Natural killer cell (primary cell): ENCODE measurements around the gene SSBP2. TPM values are rescaled to one million over a fixed set of nuclear protein-coding genes. Genes with fewer than 3 reads are reported as not detected.

Experiments
- ATAC-seq, 3 donors: fragments of 150-1000 bp in 2 of 3; fragments of 200-7000 bp in 1 of 3; cut with Tn5 transposase; 1 replicate in 1 of 3; 2 replicates in 2 of 3; pipeline ENCODE4 v1.10.0; 2021; ENCODE audit warnings: mild to moderate bottlenecking in 2 of 3, moderate library complexity in 2 of 3
- DNase-seq, 2 donors: peaks; one replicate each; pipeline versions ENCODE4 v3.0.0 to v3.0.0-alpha.2; 2013 to 2021; ENCODE audit warnings: mixed read lengths in 1 of 2
- H3K27ac ChIP-seq: one replicate; pipeline ENCODE4 v1.5.1; 2013; ENCODE audit warnings: mild to moderate bottlenecking, low read length
- H3K27me3 ChIP-seq: one replicate; pipeline ENCODE4 v1.6.1; 2013; ENCODE audit warnings: low read length; ENCODE audit not compliant: control insufficient read depth, insufficient read depth
- H3K36me3 ChIP-seq: one replicate; pipeline ENCODE4 v1.6.1; 2013; ENCODE audit warnings: low read length; ENCODE audit not compliant: control insufficient read depth, insufficient read depth
- H3K4me1 ChIP-seq: one replicate; pipeline ENCODE4 v1.6.1; 2013; ENCODE audit warnings: low read length; ENCODE audit not compliant: control insufficient read depth, insufficient read depth
- H3K4me3 ChIP-seq: one replicate; pipeline ENCODE4 v1.5.1; 2013; ENCODE audit warnings: low read length
- H3K9me3 ChIP-seq: one replicate; pipeline ENCODE4 v1.6.1; 2013; ENCODE audit warnings: low read length; ENCODE audit not compliant: control insufficient read depth, insufficient read depth
- H3K27ac Mint-ChIP-seq, 2 donors: one replicate each; pipeline ENCODE4 v1.8.0; 2022; ENCODE audit warnings: mild to moderate bottlenecking in 2 of 2, mixed read lengths in 2 of 2, moderate library complexity in 1 of 2
- H3K27me3 Mint-ChIP-seq, 2 donors: one replicate each; pipeline ENCODE4 v1.8.0; 2022; ENCODE audit warnings: low read depth in 2 of 2, mixed read lengths in 2 of 2
- H3K36me3 Mint-ChIP-seq: one replicate; pipeline ENCODE4 v1.8.0; 2022; ENCODE audit warnings: mixed read lengths
- H3K4me1 Mint-ChIP-seq, 2 donors: one replicate each; pipeline ENCODE4 v1.8.0; 2022; ENCODE audit warnings: mixed read lengths in 2 of 2
- H3K4me3 Mint-ChIP-seq: one replicate; pipeline ENCODE4 v1.8.0; 2022; ENCODE audit warnings: mild to moderate bottlenecking, moderate library complexity, mixed read lengths
- H3K9me3 Mint-ChIP-seq, 2 donors: one replicate each; pipeline ENCODE4 v1.8.0; 2022; ENCODE audit warnings: mixed read lengths in 2 of 2
- CTCF ChIP-seq: fragments of 200-600 bp; IDR thresholded peaks from one replicate; pipeline ENCODE4 v1.8.0; 2022; ENCODE audit warnings: antibody characterized with exemption
- WGBS: methylation state at CpG from one replicate; pipeline ENCODE4 v1.1.7; 2013; ENCODE audit warnings: missing lambda C conversion rate; ENCODE audit not compliant: insufficient coverage; 5-methylcytosine and 5-hydroxymethylcytosine counted together
- intact Hi-C: fragments of 100-400 bp; cut with micrococcal nuclease; formaldehyde crosslinking; loops from one replicate; pipeline ENCODE4 v1.14.2; 2022
- total RNA-seq, 4 donors: library from RNA; stranded (reverse); fragments of 120-200 nt in 1 of 4; gene quantifications; one replicate each; pipeline versions ENCODE4 v1.2.3 to v1.2.4, GENCODE V29; 2013 to 2022

Gene SSBP2
- total RNA-seq, 3 donors from 2014 or later (not counting 1 experiment from before 2014, with no cell fraction given) = 13.1 to 17.3 (median 14.8) TPM

- no peak overlapping the region for H3K27ac ChIP-seq
- Mint-ChIP-seq H3K4me3 (no peak overlapping the region), H3K27me3 (no peaks in the 10 kb centered on the region), H3K4me1 (no peaks in the 10 kb centered on the region), H3K9me3 (no peaks in the 10 kb centered on the region), H3K36me3 (no peaks in the 10 kb centered on the region), H3K27ac (no peak overlapping the region)
- no peak for TF ChIP-seq CTCF
- H3K4me3 ChIP-seq = no peak overlapping the region
- no peaks in the 10 kb centered on the region for H3K9me3 ChIP-seq
- ATAC-seq (no peak), DNase-seq (no peak)
- H3K36me3 ChIP-seq = no peaks in the 10 kb centered on the region
- no peaks in the 10 kb centered on the region for H3K27me3 ChIP-seq
- intact Hi-C loops = no loop called here
- H3K4me1 ChIP-seq = no peaks in the 10 kb centered on the region
These were observed 226.9 kb downstream of the SSBP2 start for GRCh38 chr5:81524015-81524414.

- no peak overlapping the region for H3K4me3 ChIP-seq
- Mint-ChIP-seq H3K27me3 (no peaks in the 10 kb centered on the region), H3K9me3 (no peaks in the 10 kb centered on the region), H3K27ac (no peak overlapping the region), H3K4me3 (no peak overlapping the region), H3K36me3 (no peaks in the 10 kb centered on the region), H3K4me1 (no peaks in the 10 kb centered on the region)
- H3K4me1 ChIP-seq = no peaks in the 10 kb centered on the region
- intact Hi-C loops = no loop called here
- H3K36me3 ChIP-seq = no peaks in the 10 kb centered on the region
- no peak overlapping the region for H3K27ac ChIP-seq
- DNase-seq = no peak
- ATAC-seq = no peak
- no peak for TF ChIP-seq CTCF
- H3K9me3 ChIP-seq = no peaks in the 10 kb centered on the region
- 96% methylated on average over 1 of the region's 1 CpG for WGBS
- no peaks in the 10 kb centered on the region for H3K27me3 ChIP-seq
These were observed 228.3 kb downstream of the SSBP2 start for GRCh38 chr5:81522571-81522970.

- H3K27me3 Mint-ChIP-seq = no peaks in the 10 kb centered on the region
- Histone ChIP-seq H3K27ac (no peak overlapping the region), H3K36me3 (no peaks in the 10 kb centered on the region), H3K4me1 (no peaks in the 10 kb centered on the region), H3K27me3 (no peaks in the 10 kb centered on the region), H3K4me3 (no peak overlapping the region), H3K9me3 (no peaks in the 10 kb centered on the region)
- DNase-seq = no peak
- ATAC-seq = no peak
- no peak overlapping the region for H3K27ac Mint-ChIP-seq
- no peak overlapping the region for H3K4me3 Mint-ChIP-seq
- no peak for TF ChIP-seq CTCF
- no peaks in the 10 kb centered on the region for H3K36me3 Mint-ChIP-seq
- no peaks in the 10 kb centered on the region for H3K4me1 Mint-ChIP-seq
- intact Hi-C loops = no loop called here
- no peaks in the 10 kb centered on the region for H3K9me3 Mint-ChIP-seq
These were observed 230.1 kb downstream of the SSBP2 start for GRCh38 chr5:81520769-81521168.

GRCh38 chr5:81519217-81519905 is 231.5 kb downstream of the SSBP2 start:
- TF ChIP-seq CTCF = no peak
- Mint-ChIP-seq H3K4me3 (no peak overlapping the region), H3K27ac (no peak overlapping the region), H3K4me1 (no peaks in the 10 kb centered on the region), H3K9me3 (no peaks in the 10 kb centered on the region), H3K27me3 (no peaks in the 10 kb centered on the region), H3K36me3 (no peaks in the 10 kb centered on the region)
- 87% methylated on average over 2 of the region's 2 CpGs for WGBS
- Histone ChIP-seq H3K36me3 (no peaks in the 10 kb centered on the region), H3K4me1 (no peaks in the 10 kb centered on the region), H3K4me3 (no peak overlapping the region), H3K9me3 (no peaks in the 10 kb centered on the region), H3K27ac (no peak overlapping the region), H3K27me3 (no peaks in the 10 kb centered on the region)
- ATAC-seq = no peak
- intact Hi-C loops = no loop called here
- DNase-seq = no peak
